Endothelial cell of hepatic sinusoid (primary cell): ENCODE data around the gene SNRPD2.

Experiments
- in situ Hi-C: cut with HindIII; loops from 2 replicates; pipeline ENCODE4 v1.10.0; 2017; ENCODE audit warnings: low sequenced_read_pairs

The SNRPD2 gene

DNA sequence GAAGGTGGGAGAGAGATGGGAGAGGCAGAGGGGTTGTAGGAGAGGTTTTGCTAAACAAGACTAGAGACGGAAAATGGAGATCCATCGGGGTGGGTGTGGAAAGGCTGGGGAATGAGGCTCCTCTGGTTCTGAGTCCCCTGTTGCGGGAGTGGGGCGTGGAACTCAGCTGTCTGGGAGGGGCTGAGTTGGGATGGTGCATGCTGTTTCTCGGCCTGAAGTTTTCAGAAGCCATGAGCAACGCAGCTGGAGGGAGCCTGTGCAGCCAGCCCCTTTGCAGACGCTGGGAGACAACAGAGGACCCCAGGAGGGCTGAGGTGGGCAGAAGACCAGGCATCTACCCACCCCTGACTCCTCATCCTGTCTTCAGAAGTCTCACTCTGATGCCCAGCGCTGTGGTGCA lies 31.1 kb downstream of the SNRPD2 start:
- in situ Hi-C loops = no loop called here

DNA sequence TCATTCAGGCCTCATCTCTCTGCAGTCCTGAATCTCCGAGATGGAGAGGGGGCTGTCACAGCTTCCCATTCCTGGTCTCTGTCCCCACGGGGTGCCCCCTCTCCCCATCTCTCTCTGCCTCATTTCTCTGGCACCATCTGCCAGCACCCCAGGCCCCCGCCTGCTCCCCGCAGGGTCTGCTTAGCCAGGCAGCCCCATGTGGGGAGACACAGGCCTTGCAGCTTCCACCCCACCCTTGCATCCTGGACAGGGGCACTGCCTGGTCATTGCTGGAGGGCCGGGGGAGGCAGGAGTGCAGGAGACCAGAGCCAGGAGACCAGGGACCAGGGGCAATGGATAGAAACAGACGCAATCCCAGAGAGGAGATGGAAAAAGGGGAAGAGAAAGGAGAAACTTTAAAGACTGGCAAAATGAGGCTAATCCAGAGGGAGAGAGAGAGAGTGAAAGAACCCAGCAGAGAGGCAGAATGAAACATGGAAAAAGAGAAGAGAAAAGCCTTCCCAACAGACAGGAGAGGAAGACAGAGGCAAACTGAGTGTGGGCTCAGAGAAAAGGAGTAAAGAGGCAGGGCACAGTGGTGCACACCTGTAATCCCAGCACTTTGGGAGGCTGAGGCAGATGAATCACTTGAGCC lies 32.5 kb downstream of the SNRPD2 start:
- in situ Hi-C loops = no loop called here

DNA sequence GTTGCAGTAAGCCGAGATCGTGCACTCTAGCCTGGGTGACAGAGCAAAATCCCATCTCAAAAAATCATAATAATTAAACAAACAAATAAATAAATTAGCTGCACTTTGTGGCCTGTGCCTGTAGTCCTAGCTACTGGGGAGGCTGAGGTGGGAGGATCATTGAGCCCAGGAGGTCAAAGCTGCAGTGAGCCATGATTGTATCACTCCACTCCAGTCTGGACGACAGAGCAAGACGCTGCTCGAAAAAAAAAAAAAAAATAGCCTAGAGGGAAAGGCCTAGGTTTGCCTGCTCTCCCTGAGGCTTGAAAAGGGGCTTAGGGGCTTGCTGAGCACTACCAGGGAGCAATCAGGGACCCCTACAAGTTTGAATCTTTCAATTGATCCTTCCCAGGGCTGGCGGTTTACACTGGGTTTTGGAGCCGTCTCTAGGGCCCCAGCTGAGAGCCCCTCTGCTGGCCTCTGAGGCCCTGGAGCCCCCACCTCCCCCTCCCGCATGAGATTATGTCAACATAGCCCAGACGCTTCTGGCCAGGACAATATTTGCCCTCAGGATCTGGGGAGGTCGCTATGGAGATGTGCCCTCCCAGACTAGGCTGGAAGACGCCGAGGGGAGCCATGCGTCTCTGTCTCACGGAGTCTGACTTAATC lies 34.1 kb downstream of the SNRPD2 start:
- in situ Hi-C loops = no loop called here

DNA sequence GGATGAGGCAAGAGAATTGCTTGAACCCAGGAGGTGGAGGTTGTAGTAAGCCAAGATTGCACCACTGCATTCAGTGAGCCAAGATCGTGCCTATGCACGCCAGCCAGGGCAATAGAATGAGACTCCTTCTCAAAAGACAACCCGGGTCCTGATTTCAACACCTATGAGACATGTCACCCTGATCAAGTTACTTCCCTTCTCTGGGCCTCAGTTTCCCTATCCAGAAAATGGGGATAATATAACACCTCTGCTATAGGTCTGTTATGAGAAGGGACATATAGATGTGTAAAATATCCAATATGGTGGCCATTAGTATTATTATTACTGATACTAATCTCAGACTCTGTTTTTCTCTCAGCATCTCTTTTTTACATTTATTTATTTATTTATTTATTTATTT lies 36.7 kb downstream of the SNRPD2 start:
- in situ Hi-C loops = no loop called here

DNA sequence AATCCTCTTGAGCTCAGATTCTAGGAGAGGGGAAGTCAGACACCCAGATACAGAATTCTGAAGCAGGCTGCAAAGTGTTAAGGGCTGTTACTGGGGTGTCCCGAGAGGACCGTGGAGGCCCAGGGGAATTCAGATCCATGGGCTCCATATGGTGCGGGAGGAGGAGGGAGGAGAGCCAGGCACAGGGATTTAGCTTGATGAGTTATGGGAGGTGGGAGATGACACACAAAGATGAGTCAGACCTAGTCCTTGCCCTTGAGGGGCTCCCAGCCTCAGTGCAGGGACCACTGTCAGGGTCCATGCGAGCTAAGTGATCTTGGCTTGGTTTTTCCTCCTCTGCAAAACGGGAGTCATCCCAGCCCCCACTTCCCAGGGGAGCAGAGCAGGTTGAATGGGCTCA lies 38.1 kb downstream of the SNRPD2 start:
- in situ Hi-C loops = no loop called here

DNA sequence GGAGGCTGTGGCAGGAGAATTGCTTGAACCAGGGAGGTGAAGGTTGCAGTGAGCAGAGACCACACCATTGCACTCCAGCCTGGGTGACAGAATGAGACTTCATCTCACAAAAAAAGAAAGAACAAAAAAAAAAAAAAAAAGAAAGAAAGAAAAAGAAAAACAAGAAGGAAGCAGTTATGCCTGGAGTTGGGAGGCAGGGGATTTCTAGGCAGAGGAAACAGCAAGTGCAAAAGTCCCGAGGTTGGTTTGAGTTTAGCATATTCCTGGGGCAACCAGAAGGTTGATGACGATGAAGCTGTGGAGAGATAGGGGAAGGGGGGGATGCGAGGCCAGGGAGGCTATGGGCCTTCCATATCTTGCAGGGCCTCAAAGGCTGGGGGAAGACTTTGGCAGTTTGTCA lies 41.0 kb downstream of the SNRPD2 start:
- in situ Hi-C loops = no loop called here

DNA sequence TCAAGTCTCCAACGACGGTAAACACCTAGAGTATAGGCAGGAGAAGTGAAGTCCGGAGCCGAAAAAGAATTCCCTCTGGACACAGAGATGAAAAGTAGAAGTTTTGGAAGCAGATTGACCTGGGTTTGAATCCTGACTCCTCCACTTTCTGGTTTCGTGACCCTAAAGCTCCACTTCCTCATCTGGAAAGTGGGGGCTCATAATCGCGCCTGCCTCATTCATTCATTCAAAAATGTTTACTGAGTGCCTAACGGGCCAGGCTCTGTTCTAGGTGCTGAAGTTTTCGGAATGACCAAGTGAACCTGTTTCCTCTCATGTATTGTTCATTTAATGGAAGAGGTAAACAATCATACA lies 45.4 kb downstream of the SNRPD2 start:
- in situ Hi-C loops = no loop called here

DNA sequence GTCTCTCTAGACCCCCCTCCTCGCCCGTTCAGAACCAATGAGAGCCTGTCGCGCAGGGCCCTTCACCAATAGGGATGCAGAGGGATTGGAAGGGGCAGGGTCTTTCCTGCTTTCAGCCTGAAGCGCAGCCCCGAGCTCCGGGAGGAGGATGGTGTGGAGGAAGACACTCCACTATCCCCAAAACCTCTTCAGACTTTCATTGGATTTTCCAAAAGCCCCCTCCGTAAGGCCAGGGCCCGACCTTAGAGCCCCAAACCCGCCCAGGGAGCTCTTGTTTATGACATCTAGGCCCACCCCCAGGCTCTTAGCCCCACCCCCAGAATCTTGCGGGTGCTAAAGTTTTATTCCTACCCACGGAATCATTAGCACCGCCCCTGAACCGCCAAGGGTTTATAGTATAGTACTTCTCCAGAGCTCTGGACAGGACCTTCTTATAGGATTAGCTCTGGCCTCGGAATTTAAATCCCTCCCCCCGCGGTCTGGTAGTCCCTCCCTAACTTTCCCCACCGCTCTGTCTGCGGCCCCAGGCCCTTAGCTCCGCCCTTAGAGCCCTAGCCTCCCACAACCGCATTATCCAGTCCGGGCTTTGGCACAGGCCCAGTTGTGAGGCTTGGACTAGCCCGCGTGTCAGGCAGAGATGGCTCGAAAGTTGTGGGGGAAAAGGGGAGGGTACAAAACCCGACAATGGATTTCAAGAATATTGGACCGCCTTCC lies 46.0 kb downstream of the SNRPD2 start:
- in situ Hi-C loops = no loop called here

DNA sequence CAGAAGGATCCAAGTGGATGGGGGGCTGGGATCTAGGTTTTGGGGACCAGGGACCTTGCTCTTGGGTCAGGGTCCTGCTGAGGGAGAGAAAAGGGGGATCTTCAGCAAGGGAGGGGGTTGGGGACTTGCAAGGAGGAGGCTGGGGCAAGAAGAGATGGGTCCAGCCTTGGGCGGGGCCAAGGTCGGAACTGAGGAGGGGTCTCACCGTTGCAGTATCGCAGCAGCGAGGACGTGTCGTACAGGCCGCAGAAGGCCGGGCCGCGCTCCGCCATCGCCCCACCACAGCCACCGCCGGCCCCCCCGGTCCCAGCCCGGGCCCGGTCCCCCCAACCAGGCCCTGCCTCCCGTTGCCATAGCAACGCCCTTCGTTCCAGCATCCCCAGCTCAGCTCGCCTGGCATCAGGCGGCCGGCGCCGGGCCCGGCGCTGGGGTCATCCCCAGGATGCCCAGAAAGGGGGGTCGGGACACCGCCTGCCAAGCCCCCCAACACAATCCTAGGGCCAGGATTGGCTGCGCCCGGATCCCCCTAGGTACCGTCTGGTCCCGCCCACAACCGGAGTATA lies 46.6 kb downstream of the SNRPD2 start:
- in situ Hi-C loops = no loop called here

DNA sequence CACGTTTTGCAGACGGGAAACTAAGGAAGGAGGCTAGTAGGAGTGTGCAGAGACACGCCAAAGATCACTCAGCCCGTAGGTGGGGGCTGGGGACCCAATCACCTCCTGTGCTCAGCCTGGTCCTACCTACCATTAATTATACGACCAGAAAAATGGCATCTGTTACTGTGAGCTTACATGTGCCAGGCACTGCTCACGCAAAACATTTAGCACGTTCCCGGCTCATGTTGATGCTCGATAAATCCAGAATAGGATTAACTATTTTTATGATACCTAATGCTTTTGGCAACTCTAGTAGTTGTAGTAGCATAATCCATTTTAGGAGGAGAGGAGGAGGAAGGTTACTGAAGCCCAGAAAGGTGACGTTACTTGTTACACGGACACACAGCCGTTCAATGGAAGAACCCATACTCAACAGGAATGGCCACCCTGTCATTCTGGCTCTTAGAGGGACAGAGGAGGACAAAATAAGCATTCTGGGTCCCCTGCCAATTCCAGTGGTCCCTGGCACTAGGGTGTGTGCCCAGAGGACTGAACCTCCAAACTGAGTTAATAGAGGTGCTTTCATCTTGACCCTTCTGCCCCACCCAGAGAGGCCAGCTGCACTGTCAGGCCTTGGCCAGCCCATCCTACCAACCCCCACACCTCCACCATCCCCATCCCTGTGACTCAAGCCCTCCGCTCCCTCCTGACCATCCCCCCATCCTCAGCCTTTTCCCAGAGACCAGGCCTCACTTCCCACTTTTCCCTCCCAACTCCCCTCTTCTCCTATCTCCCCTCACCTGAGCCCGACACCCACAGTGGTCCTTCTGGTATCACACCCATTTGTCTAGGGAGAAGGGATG lies 47.6 kb downstream of the SNRPD2 start:
- in situ Hi-C loops = loop anchor here (5.0 kb wide), 1 partner anchor 87 kb away; no protein-coding TSS in a partner anchor

DNA sequence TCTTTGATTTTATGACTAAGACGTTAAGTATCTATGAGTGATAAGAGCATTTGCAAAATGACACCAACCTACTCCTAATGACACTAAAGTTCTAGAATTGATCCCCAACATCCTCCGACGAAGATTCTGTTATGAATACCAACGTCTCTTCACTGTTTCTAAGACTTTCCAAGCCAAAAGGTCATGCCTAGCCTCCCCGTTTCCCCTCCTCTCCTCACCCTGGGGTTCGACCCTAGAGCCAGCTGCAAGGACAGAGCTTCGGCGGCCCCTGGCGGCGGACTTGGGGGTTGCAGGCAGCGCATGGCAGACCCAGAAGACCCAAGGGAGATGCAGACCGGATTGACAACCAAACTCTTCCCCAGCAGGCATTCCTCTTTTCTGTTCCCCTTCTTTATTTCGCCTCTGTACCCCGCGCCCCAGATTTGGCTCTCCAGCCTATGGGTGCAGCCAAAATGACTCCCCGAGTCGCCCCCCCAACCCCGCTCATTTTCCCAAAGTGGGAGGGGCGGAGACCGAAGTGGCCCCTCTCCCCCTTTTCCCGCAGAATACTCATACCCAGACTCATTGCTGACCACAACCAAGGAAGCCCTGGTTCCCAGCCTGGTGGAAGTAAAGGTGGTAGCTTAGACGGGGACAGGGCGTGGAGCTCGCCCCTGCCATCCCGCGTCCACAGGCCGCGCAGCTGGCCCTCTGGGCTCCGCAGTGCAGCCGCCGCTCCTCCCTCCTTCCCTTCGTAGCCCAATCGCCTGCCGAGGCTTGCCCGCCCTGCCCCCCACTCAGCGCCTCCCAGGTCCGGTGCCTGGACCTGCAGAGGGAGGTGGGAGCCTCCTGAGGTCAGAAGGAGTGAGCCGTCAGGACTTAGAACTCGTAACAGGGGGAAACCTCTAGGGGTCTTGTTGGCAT lies 48.5 kb downstream of the SNRPD2 start:
- in situ Hi-C loops = loop anchor here (5.0 kb wide), 1 partner anchor 86 kb away; no protein-coding TSS in a partner anchor

DNA sequence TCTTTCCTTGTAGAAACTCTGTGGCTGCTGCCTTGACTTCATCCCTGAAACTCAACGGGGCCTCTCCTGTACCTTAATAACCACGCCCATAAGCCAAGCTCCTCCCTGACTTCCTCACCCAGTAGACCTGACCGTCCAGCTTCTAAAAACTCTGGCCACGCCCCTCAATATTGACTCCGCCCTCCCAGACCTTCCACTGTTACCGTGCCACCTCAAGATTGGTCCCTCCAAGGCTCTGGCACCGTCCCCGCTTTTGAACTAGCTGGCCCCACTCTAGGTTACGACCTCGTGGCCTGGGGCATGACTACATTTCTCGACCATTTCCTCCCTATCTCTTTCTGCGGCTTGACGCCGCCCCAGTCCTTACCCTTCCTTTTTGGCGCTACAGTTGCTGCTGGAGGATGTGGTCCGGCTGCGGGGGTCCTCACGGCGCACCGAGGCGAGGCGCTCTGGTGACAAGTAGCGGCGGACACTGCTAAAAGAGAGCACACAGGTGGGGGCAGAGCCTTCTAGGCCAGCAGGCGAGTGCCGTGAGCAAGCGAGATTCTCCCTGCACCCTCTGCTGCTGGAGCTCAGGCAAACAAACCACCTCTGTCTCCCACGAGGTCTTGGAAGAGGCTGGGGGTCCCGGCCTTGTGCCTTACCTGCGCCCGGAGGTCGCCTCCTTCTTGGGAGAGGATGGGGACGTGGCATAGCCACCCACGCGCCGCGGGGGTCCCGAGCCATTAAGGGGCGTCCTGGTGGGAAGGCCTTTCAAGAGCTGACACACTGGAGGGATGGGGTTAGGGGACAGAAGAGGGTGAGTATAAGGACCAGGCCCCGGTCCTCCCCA lies 50.3 kb downstream of the SNRPD2 start:
- in situ Hi-C loops = loop anchor here (5.0 kb wide), 1 partner anchor 84 kb away; no protein-coding TSS in a partner anchor

DNA sequence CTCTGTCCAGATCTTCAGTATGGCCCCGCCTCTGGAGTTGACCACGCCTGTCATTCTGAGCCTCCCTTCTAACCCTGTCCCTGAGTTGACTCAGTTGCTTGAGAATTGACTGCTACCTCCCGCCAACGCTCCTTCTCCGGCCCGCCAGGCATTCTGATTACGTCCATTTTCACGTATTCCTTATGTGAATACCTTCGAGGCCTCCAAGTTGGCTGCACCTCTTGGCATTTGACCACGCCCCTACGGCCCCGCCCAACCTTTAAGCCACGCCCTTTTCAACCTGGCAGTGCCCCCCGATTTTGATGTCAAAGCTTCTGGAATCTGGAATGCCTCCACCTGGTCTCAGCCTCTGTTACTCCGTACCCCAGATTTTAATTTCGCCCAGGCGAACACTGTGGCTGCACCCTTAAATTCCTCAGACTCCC lies 50.9 kb downstream of the SNRPD2 start:
- in situ Hi-C loops = loop anchor here (5.0 kb wide), 1 partner anchor 84 kb away; no protein-coding TSS in a partner anchor

DNA sequence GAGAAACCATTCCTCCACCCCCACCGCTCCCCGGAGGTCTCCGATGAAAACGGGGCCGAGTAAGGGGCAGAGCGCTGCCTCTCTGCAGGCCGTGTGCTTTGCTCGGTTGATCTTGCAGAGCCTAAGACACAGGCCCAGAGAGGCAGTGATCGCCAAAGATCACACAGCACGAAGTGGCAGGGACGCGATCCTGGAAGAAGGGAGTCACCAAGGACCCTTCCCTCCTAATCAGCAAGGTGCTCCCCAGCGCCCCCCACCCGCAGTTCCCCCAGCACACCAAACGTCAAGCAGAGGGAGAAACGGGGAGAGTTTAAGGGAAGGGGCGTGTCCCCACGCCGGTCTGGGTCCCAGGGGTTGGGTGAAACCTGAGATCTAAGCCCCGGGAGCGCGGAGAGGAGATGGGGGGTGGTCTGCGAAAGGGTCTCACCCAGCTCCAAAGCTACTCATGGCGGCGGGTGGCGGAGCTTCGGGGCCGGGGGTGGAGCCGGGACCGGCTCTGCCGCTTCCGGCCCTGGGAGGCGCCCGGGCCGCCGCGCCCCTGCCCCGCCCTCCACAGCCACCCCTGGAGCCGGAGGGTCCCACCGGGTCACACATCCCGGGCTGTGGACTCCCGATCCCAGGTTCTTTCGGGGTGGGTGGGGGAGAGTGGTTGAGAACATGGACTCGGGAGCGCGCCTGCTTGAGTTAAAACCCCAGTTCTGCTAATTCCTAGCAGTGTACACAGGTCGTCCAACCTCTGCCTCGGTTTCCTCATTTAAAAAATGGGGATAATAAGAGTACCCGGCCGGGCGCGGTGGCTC lies 52.6 kb downstream of the SNRPD2 start, which contains the start of gene EML2:
Gene EML2, minus strand, starts transcription at position 468 of the 800 bp plus-strand sequence. Its CDS starts 21 bp downstream, at position 447.
- in situ Hi-C loops = no loop called here

DNA sequence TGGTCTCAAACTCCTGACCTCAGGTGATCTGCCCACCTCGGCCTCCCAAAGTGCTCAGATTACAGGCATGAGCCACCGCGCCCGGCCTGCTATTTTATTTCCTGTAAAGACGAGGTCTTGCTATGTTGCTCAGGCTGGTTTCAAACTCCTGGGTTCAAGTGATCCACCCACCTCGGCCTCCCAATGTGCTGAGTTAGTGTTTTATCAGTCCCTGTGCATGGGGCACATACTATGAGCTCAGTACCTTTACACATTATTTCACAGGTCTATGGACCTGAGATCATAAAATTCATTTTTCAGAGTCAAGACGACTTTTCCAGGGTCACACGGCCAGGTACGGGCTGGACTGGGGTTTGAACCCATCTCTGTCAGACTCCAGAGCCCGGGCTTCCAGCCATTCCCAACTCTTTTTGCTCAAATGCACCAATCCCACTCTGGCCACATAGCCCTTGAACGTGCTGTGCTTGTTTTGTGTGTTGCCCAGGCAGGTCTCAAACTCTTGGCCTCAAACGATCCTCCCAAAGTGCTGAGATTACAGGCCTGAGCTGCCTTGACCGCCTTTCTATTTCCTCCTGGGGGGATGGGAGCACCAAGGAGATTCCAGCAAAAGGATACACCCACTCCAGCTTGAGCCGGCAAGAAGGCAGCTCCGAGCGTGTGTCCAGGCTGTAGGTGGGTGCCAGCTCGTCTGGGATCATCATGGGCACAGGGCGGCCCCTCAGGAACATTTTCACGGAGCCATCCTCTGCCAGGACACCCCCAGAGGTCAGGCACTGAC lies 53.7 kb downstream of the SNRPD2 start:
- in situ Hi-C loops = no loop called here
